Measurements from ENCODE around the gene CHD5.

GRCh38 chr1:6107409-6108356 lies 72.4 kb downstream of the CHD5 start:
- TF ChIP-seq POLR2A (IDR thresholded peaks at IDR 0.05) = no peak
- TF ChIP-seq CTCF (IDR thresholded peaks at IDR 0.05) = no peak
- no peak for TF ChIP-seq POLR2AphosphoS5 (IDR thresholded peaks at IDR 0.05)
